HG03025 (cell line): ENCODE data around the gene GOLGA6L2.

Experiments used
- ATAC-seq: cut with Tn5 transposase; IDR thresholded peaks from one replicate; pipeline ENCODE4 v1.9.1; 2021; ENCODE audit warnings: mild to moderate bottlenecking, moderate library complexity; ENCODE audit not compliant: unreplicated experiment, low FRiP score

Gene GOLGA6L2

DNA sequence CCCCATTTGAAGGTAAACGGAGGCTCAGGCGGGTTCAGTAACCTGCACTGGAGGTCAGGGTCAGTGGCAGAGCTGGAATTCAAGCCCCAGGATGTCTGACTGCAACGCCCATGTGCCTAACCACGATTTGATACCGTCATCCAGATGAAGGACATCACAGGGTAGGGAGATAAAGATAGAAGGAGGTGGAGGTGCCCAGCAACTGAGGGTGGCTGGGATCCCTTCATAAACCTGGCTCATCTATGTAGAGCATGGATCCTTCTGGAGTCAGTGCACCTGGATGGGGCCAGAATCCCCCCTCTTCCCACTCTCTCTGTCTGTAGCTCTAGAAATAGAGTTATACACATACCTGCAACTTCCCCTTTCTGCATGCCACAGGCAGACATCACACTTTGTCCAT is 51.2 kb downstream of the GOLGA6L2 start:
- ATAC-seq: no peak

DNA sequence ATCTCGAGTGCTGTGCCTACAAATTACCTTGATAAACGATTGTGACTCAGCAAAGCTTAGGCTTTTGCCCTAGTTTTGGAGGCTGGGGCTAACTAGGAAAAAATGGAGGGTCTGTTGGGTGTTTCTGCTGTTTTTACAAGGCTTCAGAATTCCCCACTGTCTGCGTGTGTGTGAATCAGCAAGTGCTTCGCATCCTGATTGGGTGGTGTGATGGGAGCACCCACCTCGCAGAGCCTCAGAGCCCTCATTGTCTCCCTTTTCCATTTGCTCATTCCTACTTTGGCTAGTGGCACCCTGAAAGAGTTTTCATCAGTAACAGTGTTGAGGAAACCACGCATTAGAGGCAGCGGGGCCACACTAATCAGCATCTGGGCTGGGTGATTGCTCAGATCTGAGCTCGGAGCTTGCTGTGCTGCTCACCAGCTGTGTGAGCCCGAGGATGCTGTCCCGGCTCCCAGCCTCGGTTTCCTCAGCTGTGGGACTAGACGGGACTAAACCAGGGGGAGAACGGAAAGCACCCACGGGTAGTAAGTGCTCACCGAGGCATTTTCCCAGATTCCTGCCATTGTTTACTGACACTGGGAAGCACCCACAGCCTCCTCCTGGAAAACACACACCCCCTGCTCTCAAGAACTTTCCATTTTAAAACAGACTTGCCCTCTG is 51.9 kb downstream of the GOLGA6L2 start:
- no peak for ATAC-seq
